ENCODE measurements around the gene PLPPR5. TPM values are rescaled to one million over a fixed set of nuclear protein-coding genes. Genes with fewer than 3 reads are reported as not detected.

The PLPPR5 gene
- total and polyA plus RNA-seq, 5 donors from 2014 or later, result not detected

DNA sequence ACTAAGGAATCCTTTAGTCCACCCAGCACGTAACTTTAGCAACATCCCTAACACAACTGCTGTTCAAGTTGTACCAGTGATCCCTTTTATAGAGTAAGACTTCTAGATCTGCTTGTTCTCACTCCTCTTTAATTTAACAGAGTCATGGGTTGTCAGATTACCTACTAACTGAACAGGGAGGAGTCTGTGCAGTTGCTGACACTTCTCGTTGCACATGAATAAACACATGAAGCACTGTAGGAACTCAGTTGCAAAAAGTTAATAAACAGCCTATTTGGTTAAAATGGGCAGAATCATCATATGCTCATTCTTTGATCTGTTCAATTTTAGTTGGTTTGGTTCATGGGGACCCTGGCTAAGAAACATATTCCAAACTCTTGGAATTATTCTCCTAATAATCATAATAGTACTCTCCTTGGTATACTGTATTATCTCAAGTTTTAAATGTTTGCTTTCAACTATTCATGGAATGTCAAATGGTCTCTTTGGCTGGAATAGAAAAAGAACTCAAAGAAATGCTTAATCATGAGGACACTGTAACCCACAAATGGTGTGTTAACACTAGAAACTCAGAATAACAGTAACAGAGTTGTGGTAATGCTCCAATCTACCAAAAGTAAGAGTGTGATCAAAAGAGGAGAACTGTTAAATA is 15.6 kb downstream of the PLPPR5 start:
- Mint-ChIP-seq H3K4me3 (no peak overlapping the region), H3K36me3 (no peaks in the 10 kb centered on the region), H3K9me3 (peaks cover 0 to 2% (median 0%) of the 10 kb centered on the region in 7 donors), H3K27ac (no peak overlapping the region), H3K4me1 (peaks cover 0 to 10% (median 5%) of the 10 kb centered on the region in 4 donors), H3K27me3 (no peaks in the 10 kb centered on the region)
- no peaks in the 10 kb centered on the region for H3K36me3 ChIP-seq (ENCODE audit: control insufficient read depth, insufficient read depth, low read length)
- H3K4me1 ChIP-seq (ENCODE audit: control insufficient read depth, insufficient read depth, low read length, poor library complexity, severe bottlenecking), result no peaks in the 10 kb centered on the region
- ATAC-seq (ENCODE audit: low read depth in 2 of 2) (no peak), DNase-seq (no peak)
- no peaks in the 10 kb centered on the region for H3K27me3 ChIP-seq (ENCODE audit: control insufficient read depth, insufficient read depth, low read length)
- H3K27ac ChIP-seq (ENCODE audit: insufficient read depth, low read length, poor library complexity, severe bottlenecking), result no peak overlapping the region
- no peak overlapping the region for H3K4me3 ChIP-seq (ENCODE audit: low read depth, low read length)
- H3K9me3 ChIP-seq (ENCODE audit: control insufficient read depth in 2 of 2, low read length in 2 of 2), result no peaks in the 10 kb centered on the region

GRCh38 chr1:98985687-98986086 is 19.0 kb downstream of the PLPPR5 start:
- ATAC-seq (ENCODE audit: low read depth in 2 of 2) (no peak), DNase-seq (no peak)
- H3K4me1 ChIP-seq (ENCODE audit: control insufficient read depth, insufficient read depth, low read length, poor library complexity, severe bottlenecking), result no peaks in the 10 kb centered on the region
- Mint-ChIP-seq H3K4me3 (no peak overlapping the region), H3K27ac (no peak overlapping the region), H3K4me1 (no peaks in the 10 kb centered on the region), H3K36me3 (no peaks in the 10 kb centered on the region), H3K9me3 (peaks cover 0 to 4% (median 0%) of the 10 kb centered on the region in 7 donors), H3K27me3 (no peaks in the 10 kb centered on the region)
- no peaks in the 10 kb centered on the region for H3K27me3 ChIP-seq (ENCODE audit: control insufficient read depth, insufficient read depth, low read length)
- no peak overlapping the region for H3K27ac ChIP-seq (ENCODE audit: insufficient read depth, low read length, poor library complexity, severe bottlenecking)
- no peaks in the 10 kb centered on the region for H3K9me3 ChIP-seq (ENCODE audit: control insufficient read depth in 2 of 2, low read length in 2 of 2)
- no peaks in the 10 kb centered on the region for H3K36me3 ChIP-seq (ENCODE audit: control insufficient read depth, insufficient read depth, low read length)
- no peak overlapping the region for H3K4me3 ChIP-seq (ENCODE audit: low read depth, low read length)

- Mint-ChIP-seq H3K4me3 (no peak overlapping the region), H3K9me3 (peaks cover 0 to 4% (median 0%) of the 10 kb centered on the region in 7 donors), H3K4me1 (peaks cover 0 to 2% (median 0%) of the 10 kb centered on the region in 4 donors), H3K27ac (no peak overlapping the region), H3K36me3 (no peaks in the 10 kb centered on the region), H3K27me3 (no peaks in the 10 kb centered on the region)
- Histone ChIP-seq H3K27me3 (ENCODE audit: control insufficient read depth, insufficient read depth, low read length) (no peaks in the 10 kb centered on the region), H3K4me1 (ENCODE audit: control insufficient read depth, insufficient read depth, low read length, poor library complexity, severe bottlenecking) (no peaks in the 10 kb centered on the region), H3K36me3 (ENCODE audit: control insufficient read depth, insufficient read depth, low read length) (no peaks in the 10 kb centered on the region), H3K4me3 (ENCODE audit: low read depth, low read length) (no peak overlapping the region), H3K9me3 (ENCODE audit: control insufficient read depth in 2 of 2, low read length in 2 of 2) (no peaks in the 10 kb centered on the region), H3K27ac (ENCODE audit: insufficient read depth, low read length, poor library complexity, severe bottlenecking) (no peak overlapping the region)
- no peak for DNase-seq
- no peak for ATAC-seq (ENCODE audit: low read depth in 2 of 2)
Measured at GRCh38 chr1:98981917-98982513, 22.6 kb downstream of the PLPPR5 start.

DNA sequence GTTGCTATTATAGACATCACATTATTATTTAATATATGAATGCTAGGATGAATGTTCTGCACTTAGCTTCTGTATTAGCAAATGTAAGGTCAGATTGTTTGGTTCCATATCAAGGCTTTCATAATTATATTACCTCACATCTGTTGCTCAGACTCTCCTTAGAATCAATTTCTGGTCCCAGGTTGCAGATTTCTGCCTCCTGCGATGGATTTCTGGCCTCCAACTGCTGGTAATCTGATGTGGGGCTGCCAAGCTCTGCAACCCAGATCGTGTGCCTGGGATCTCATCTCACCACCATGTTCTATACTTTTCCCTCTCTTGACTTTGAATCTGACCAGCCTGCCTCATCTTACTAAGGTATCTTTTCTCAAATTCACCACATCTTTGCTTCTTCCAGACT is 25.2 kb downstream of the PLPPR5 start:
- Histone ChIP-seq H3K4me1 (ENCODE audit: control insufficient read depth, insufficient read depth, low read length, poor library complexity, severe bottlenecking) (no peaks in the 10 kb centered on the region), H3K36me3 (ENCODE audit: control insufficient read depth, insufficient read depth, low read length) (no peaks in the 10 kb centered on the region), H3K9me3 (ENCODE audit: control insufficient read depth in 2 of 2, low read length in 2 of 2) (no peaks in the 10 kb centered on the region), H3K27ac (ENCODE audit: insufficient read depth, low read length, poor library complexity, severe bottlenecking) (no peak overlapping the region), H3K27me3 (ENCODE audit: control insufficient read depth, insufficient read depth, low read length) (no peaks in the 10 kb centered on the region), H3K4me3 (ENCODE audit: low read depth, low read length) (no peak overlapping the region)
- Mint-ChIP-seq H3K27me3 (no peaks in the 10 kb centered on the region), H3K4me3 (no peak overlapping the region), H3K27ac (peak overlapping the region in 1 of 3 donors; percentile 1), H3K4me1 (peaks cover 0 to 2% (median 0%) of the 10 kb centered on the region in 4 donors), H3K9me3 (peaks cover 0 to 4% (median 0%) of the 10 kb centered on the region in 7 donors), H3K36me3 (no peaks in the 10 kb centered on the region)
- DNase-seq (no peak), ATAC-seq (ENCODE audit: low read depth in 2 of 2) (no peak)

- Mint-ChIP-seq H3K4me1 (peaks cover 0 to 2% (median 0%) of the 10 kb centered on the region in 4 donors), H3K27me3 (peaks cover 4% of the 10 kb centered on the region), H3K27ac (no peak overlapping the region), H3K9me3 (peaks cover 0 to 1% (median 0%) of the 10 kb centered on the region in 7 donors), H3K4me3 (no peak overlapping the region), H3K36me3 (no peaks in the 10 kb centered on the region)
- Histone ChIP-seq H3K27me3 (ENCODE audit: control insufficient read depth, insufficient read depth, low read length) (no peaks in the 10 kb centered on the region), H3K36me3 (ENCODE audit: control insufficient read depth, insufficient read depth, low read length) (no peaks in the 10 kb centered on the region), H3K27ac (ENCODE audit: insufficient read depth, low read length, poor library complexity, severe bottlenecking) (no peak overlapping the region), H3K9me3 (ENCODE audit: control insufficient read depth in 2 of 2, low read length in 2 of 2) (no peaks in the 10 kb centered on the region), H3K4me3 (ENCODE audit: low read depth, low read length) (no peak overlapping the region), H3K4me1 (ENCODE audit: control insufficient read depth, insufficient read depth, low read length, poor library complexity, severe bottlenecking) (no peaks in the 10 kb centered on the region)
- ATAC-seq (ENCODE audit: low read depth in 2 of 2), result no peak
- DNase-seq, result no peak
Measured at GRCh38 chr1:98975810-98976209, 28.9 kb downstream of the PLPPR5 start.

GRCh38 chr1:98975113-98975512 is 29.5 kb downstream of the PLPPR5 start:
- Mint-ChIP-seq H3K27ac (no peak overlapping the region), H3K4me3 (no peak overlapping the region), H3K9me3 (peaks cover 0 to 1% (median 0%) of the 10 kb centered on the region in 7 donors), H3K4me1 (peaks cover 0 to 2% (median 0%) of the 10 kb centered on the region in 4 donors), H3K27me3 (peaks cover 4% of the 10 kb centered on the region), H3K36me3 (no peaks in the 10 kb centered on the region)
- H3K9me3 ChIP-seq (ENCODE audit: control insufficient read depth in 2 of 2, low read length in 2 of 2), result no peaks in the 10 kb centered on the region
- no peak overlapping the region for H3K4me3 ChIP-seq (ENCODE audit: low read depth, low read length)
- DNase-seq, result no peak
- H3K36me3 ChIP-seq (ENCODE audit: control insufficient read depth, insufficient read depth, low read length), result no peaks in the 10 kb centered on the region
- H3K27me3 ChIP-seq (ENCODE audit: control insufficient read depth, insufficient read depth, low read length), result no peaks in the 10 kb centered on the region
- H3K4me1 ChIP-seq (ENCODE audit: control insufficient read depth, insufficient read depth, low read length, poor library complexity, severe bottlenecking), result no peaks in the 10 kb centered on the region
- no peak overlapping the region for H3K27ac ChIP-seq (ENCODE audit: insufficient read depth, low read length, poor library complexity, severe bottlenecking)
- ATAC-seq (ENCODE audit: low read depth in 2 of 2), result no peak

- Histone ChIP-seq H3K36me3 (ENCODE audit: control insufficient read depth, insufficient read depth, low read length) (no peaks in the 10 kb centered on the region), H3K27ac (ENCODE audit: insufficient read depth, low read length, poor library complexity, severe bottlenecking) (no peak overlapping the region), H3K27me3 (ENCODE audit: control insufficient read depth, insufficient read depth, low read length) (no peaks in the 10 kb centered on the region), H3K9me3 (ENCODE audit: control insufficient read depth in 2 of 2, low read length in 2 of 2) (no peaks in the 10 kb centered on the region), H3K4me1 (ENCODE audit: control insufficient read depth, insufficient read depth, low read length, poor library complexity, severe bottlenecking) (no peaks in the 10 kb centered on the region), H3K4me3 (ENCODE audit: low read depth, low read length) (no peak overlapping the region)
- DNase-seq (no peak), ATAC-seq (ENCODE audit: low read depth in 2 of 2) (no peak)
- Mint-ChIP-seq H3K27me3 (peaks cover 9% of the 10 kb centered on the region), H3K4me3 (no peak overlapping the region), H3K4me1 (peaks cover 0 to 5% (median 2%) of the 10 kb centered on the region in 4 donors), H3K9me3 (peaks cover 0 to 2% (median 0%) of the 10 kb centered on the region in 7 donors), H3K36me3 (no peaks in the 10 kb centered on the region), H3K27ac (no peak overlapping the region)
Measured at GRCh38 chr1:98969798-98970490, 34.7 kb downstream of the PLPPR5 start.
